HG03469 (cell line): ENCODE measurements around the gene TPPP.
A peak's percentile ranks its signal among the peaks of the same experiment; 100 is the strongest.
"Not testable (repeated sequence)": the region's sequence is repeated elsewhere in the genome, so short reads cannot be mapped to it uniquely, and the experiment has no call there.

ENCODE experiments used
- ATAC-seq: cut with Tn5 transposase; IDR thresholded peaks from one replicate; pipeline ENCODE4 v1.9.1; 2021; ENCODE audit warnings: mild to moderate bottlenecking, moderate library complexity, moderate number of reproducible peaks; ENCODE audit not compliant: unreplicated experiment

Gene TPPP

GRCh38 chr5:693271-694041 lies at the start of gene TPPP:
TSS of gene TPPP (minus strand) at chr5:693352. CDS start at chr5:678060, 15,292 bp downstream.
- ATAC-seq: peak; percentile 37

GRCh38 chr5:742276-742675 lies 49.1 kb upstream of the TPPP start:
- not testable (repeated sequence) for ATAC-seq

GRCh38 chr5:734145-734544 lies 41.0 kb upstream of the TPPP start:
- ATAC-seq: not testable (repeated sequence)

- ATAC-seq: not testable (repeated sequence)
These were observed 39.8 kb upstream of the TPPP start for GRCh38 chr5:732754-733454.

- ATAC-seq: not testable (repeated sequence)
These were observed 36.1 kb upstream of the TPPP start for GRCh38 chr5:729225-729624.

- ATAC-seq: not testable (repeated sequence)
These were observed 33.9 kb upstream of the TPPP start for GRCh38 chr5:727087-727486.

GRCh38 chr5:723865-724264 lies 30.7 kb upstream of the TPPP start:
- not testable (repeated sequence) for ATAC-seq

GRCh38 chr5:723309-723708 lies 30.2 kb upstream of the TPPP start:
- ATAC-seq: not testable (repeated sequence)

- not testable (repeated sequence) for ATAC-seq
These were observed 26.2 kb upstream of the TPPP start for GRCh38 chr5:719379-719778.

GRCh38 chr5:717143-717542 lies 24.0 kb upstream of the TPPP start:
- ATAC-seq: no peak

- ATAC-seq: not testable (repeated sequence)
These were observed 23.6 kb upstream of the TPPP start for GRCh38 chr5:716740-717139.

- ATAC-seq: not testable (repeated sequence)
These were observed 22.5 kb upstream of the TPPP start for GRCh38 chr5:715636-716035.

GRCh38 chr5:714215-715118 lies 21.3 kb upstream of the TPPP start:
- not testable (repeated sequence) for ATAC-seq

- not testable (repeated sequence) for ATAC-seq
These were observed 20.5 kb upstream of the TPPP start for GRCh38 chr5:713686-714085.

GRCh38 chr5:708848-709517 lies 15.8 kb upstream of the TPPP start:
- not testable (repeated sequence) for ATAC-seq

- not testable (repeated sequence) for ATAC-seq
These were observed 15.2 kb upstream of the TPPP start for GRCh38 chr5:708374-708773.

- ATAC-seq: not testable (repeated sequence)
These were observed 13.0 kb upstream of the TPPP start for GRCh38 chr5:706127-706526.

GRCh38 chr5:696753-697702 lies 3.9 kb upstream of the TPPP start:
- ATAC-seq: not testable (repeated sequence)

- ATAC-seq: not testable (repeated sequence)
These were observed 3.0 kb upstream of the TPPP start for GRCh38 chr5:696191-696590.
